H1 (cell line): ENCODE results near the gene CDC14B. TPM values are rescaled to one million over a fixed set of nuclear protein-coding genes. Genes with fewer than 3 reads are reported as not detected.

ENCODE experiments used
- CTCF ChIA-PET: fragments of 300-600 bp; sonication (Branson Sonifier 250); formaldehyde crosslinking; loops from one replicate; lab custom pipeline; 2021; ENCODE audit not compliant: partially characterized antibody; lab: Charles Lee
- POLR2A ChIA-PET: fragments of 300-600 bp; sonication (Branson Sonifier 250); formaldehyde crosslinking; loops from one replicate; lab custom pipeline; 2021; ENCODE audit warnings: inconsistent platforms; ENCODE audit not compliant: partially characterized antibody; lab: Charles Lee
- DNase-seq, 2 experiments: peaks; one replicate each; pipeline versions ENCODE4 v3.0.0 to v3.0.0-alpha.2; 2010 to 2022; ENCODE audit warnings: low spot score in 2 of 2, low read depth in 1 of 2, mixed read lengths in 1 of 2
- FAIRE-seq: peaks from 2 replicates; lab custom pipeline; 2011; peaks lifted over from hg19 to GRCh38; lab: Jason Lieb, UNC
- H2AFZ ChIP-seq: 2 replicates; pipeline ENCODE4 v1.8.1; 2012; ENCODE audit warnings: low read length, inconsistent platforms
- H2AK5ac ChIP-seq: 2 replicates; pipeline ENCODE4 v1.6.1; 2013; ENCODE audit warnings: low read depth, low read length
- H2BK120ac ChIP-seq: replicated peaks from 2 replicates; pipeline ENCODE3; 2013; ENCODE audit warnings: low read depth, low read length, inconsistent platforms
- H2BK12ac ChIP-seq: 2 replicates; pipeline ENCODE4 v1.6.1; 2013; ENCODE audit warnings: low read depth, low read length
- H2BK15ac ChIP-seq: 2 replicates; pipeline ENCODE4 v1.6.1; 2013; ENCODE audit warnings: low read length
- H2BK20ac ChIP-seq: 2 replicates; pipeline ENCODE4 v1.6.1; 2013; ENCODE audit warnings: low read length
- H2BK5ac ChIP-seq: 2 replicates; pipeline ENCODE4 v1.6.1; 2013; ENCODE audit warnings: low read depth, low read length
- H3K14ac ChIP-seq: 2 replicates; pipeline ENCODE4 v1.6.1; 2013; ENCODE audit warnings: inconsistent platforms; ENCODE audit not compliant: insufficient read length
- H3K18ac ChIP-seq: 2 replicates; pipeline ENCODE4 v1.6.1; 2013; ENCODE audit warnings: low read length; ENCODE audit errors: extremely low read depth
- H3K23ac ChIP-seq: 2 replicates; pipeline ENCODE4 v1.6.1; 2013; ENCODE audit warnings: inconsistent platforms; ENCODE audit not compliant: insufficient read length
- H3K23me2 ChIP-seq: 2 replicates; pipeline ENCODE4 v1.6.1; 2013; ENCODE audit warnings: low read depth, low read length
- H3K27ac ChIP-seq: 2 replicates; pipeline ENCODE4 v1.6.1; 2011; ENCODE audit warnings: low read depth, low read length, inconsistent platforms
- H3K27me3 ChIP-seq, 4 experiments: replicated peaks in 1 of 4; 1 replicate in 1 of 4; 2 replicates in 3 of 4; pipeline versions ENCODE4 v1.6.1 to v1.8.1; 2011 to 2013; ENCODE audit warnings: low read length in 3 of 4, mild to moderate bottlenecking in 3 of 4, inconsistent platforms in 2 of 4, mixed read lengths in 2 of 4, moderate library complexity in 1 of 4; ENCODE audit not compliant: control insufficient read depth in 3 of 4, insufficient read depth in 3 of 4; ENCODE audit errors: extremely low read depth in 1 of 4
- H3K36me3 ChIP-seq, 4 experiments: 2 replicates each; pipeline versions ENCODE4 v1.6.1 to v1.8.1; 2011 to 2013; ENCODE audit warnings: mild to moderate bottlenecking in 4 of 4, low read length in 3 of 4, moderate library complexity in 2 of 4, control low read depth in 1 of 4, inconsistent platforms in 1 of 4; ENCODE audit not compliant: insufficient read depth in 4 of 4, control insufficient read depth in 2 of 4
- H3K4ac ChIP-seq: replicated peaks from 2 replicates; pipeline ENCODE3; 2013; ENCODE audit warnings: low read length, low read depth, mixed read lengths, inconsistent platforms; ENCODE audit not compliant: insufficient read length
- H3K4me1 ChIP-seq, 4 experiments: replicated peaks in 1 of 4; 1 replicate in 1 of 4; 2 replicates in 3 of 4; pipeline versions ENCODE4 v1.6.1 to v1.8.1; 2011 to 2013; ENCODE audit warnings: low read length in 3 of 4, inconsistent platforms in 2 of 4, mixed read lengths in 1 of 4; ENCODE audit not compliant: insufficient read depth in 4 of 4, control insufficient read depth in 3 of 4
- H3K4me2 ChIP-seq, 2 experiments: 2 replicates each; pipeline versions ENCODE4 v1.6.1 to v1.8.1; 2011 to 2013; ENCODE audit warnings: low read depth in 2 of 2, low read length in 2 of 2, control low read depth in 1 of 2, inconsistent platforms in 1 of 2, mild to moderate bottlenecking in 1 of 2; ENCODE audit not compliant: insufficient read depth in 1 of 2
- H3K4me3 ChIP-seq, 4 experiments: fragments of 200-600, 300-600 bp in 1 of 4; sonication (generic), shearing (Covaris generic), sonication (Bioruptor Twin) in 1 of 4; 2 replicates each; pipeline versions ENCODE4 v1.5.1 to v1.8.1; 2011 to 2016; ENCODE audit warnings: low read length in 4 of 4, low read depth in 3 of 4, control low read depth in 2 of 4, inconsistent platforms in 2 of 4, mild to moderate bottlenecking in 2 of 4, mixed read lengths in 1 of 4, moderate library complexity in 1 of 4; ENCODE audit not compliant: insufficient read depth in 2 of 4; ENCODE audit errors: extremely low read depth in 1 of 4
- H3K56ac ChIP-seq: replicated peaks from 2 replicates; pipeline ENCODE3; 2013; ENCODE audit warnings: low read depth, mild to moderate bottlenecking, mixed read lengths, low read length, inconsistent platforms; ENCODE audit not compliant: insufficient read length
- H3K79me1 ChIP-seq: 2 replicates; pipeline ENCODE4 v1.6.1; 2013; ENCODE audit warnings: low read depth, low read length, control low read depth
- H3K79me2 ChIP-seq, 2 experiments: 2 replicates each; pipeline versions ENCODE4 v1.6.1 to v1.8.1; 2012 to 2013; ENCODE audit warnings: low read length in 2 of 2, mild to moderate bottlenecking in 2 of 2, inconsistent platforms in 1 of 2; ENCODE audit not compliant: insufficient read depth in 2 of 2, control insufficient read depth in 1 of 2
- H3K9ac ChIP-seq, 4 experiments: replicated peaks in 1 of 4; 1 replicate in 1 of 4; 2 replicates in 3 of 4; pipeline versions ENCODE4 v1.6.1 to v1.8.1; 2011 to 2013; ENCODE audit warnings: low read depth in 3 of 4, low read length in 3 of 4, control low read depth in 2 of 4, mild to moderate bottlenecking in 2 of 4, moderate library complexity in 2 of 4, inconsistent platforms in 1 of 4; ENCODE audit errors: extremely low read depth in 1 of 4
- H3K9me3 ChIP-seq, 2 experiments: 2 replicates each; pipeline versions ENCODE4 v1.6.1 to v1.8.1; 2012 to 2013; ENCODE audit warnings: mild to moderate bottlenecking in 2 of 2, moderate library complexity in 2 of 2, control low read depth in 1 of 2, inconsistent platforms in 1 of 2, low read depth in 1 of 2, low read length in 1 of 2, mixed read lengths in 1 of 2; ENCODE audit not compliant: insufficient read depth in 2 of 2
- H4K20me1 ChIP-seq, 2 experiments: replicated peaks in 1 of 2; 2 replicates each; pipeline versions ENCODE3 to v1.8.1; 2011 to 2013; ENCODE audit warnings: inconsistent platforms in 2 of 2, low read length in 2 of 2, mild to moderate bottlenecking in 1 of 2; ENCODE audit not compliant: insufficient read depth in 2 of 2, control insufficient read depth in 1 of 2
- H4K5ac ChIP-seq: 2 replicates; pipeline ENCODE4 v1.6.1; 2013; ENCODE audit warnings: low read length, low read depth, mixed read lengths, inconsistent platforms; ENCODE audit not compliant: insufficient read length
- H4K8ac ChIP-seq: 2 replicates; pipeline ENCODE4 v1.8.0; 2013; ENCODE audit warnings: mild to moderate bottlenecking, moderate library complexity, low read length, inconsistent platforms; ENCODE audit not compliant: insufficient read depth; ENCODE audit errors: extremely low read depth
- H4K91ac ChIP-seq: replicated peaks from 2 replicates; pipeline ENCODE3; 2013; ENCODE audit warnings: low read length, mixed read lengths, inconsistent platforms; ENCODE audit not compliant: insufficient read length
- ASH2L ChIP-seq: fragments of 200-600, 300-600 bp; sonication (generic); IDR thresholded peaks from one replicate; pipeline ENCODE4 v1.7.1; 2017; ENCODE audit warnings: low read length
- CTCF ChIP-seq, 3 experiments: IDR thresholded peaks; 1 replicate in 2 of 3; 2 replicates in 1 of 3; pipeline versions ENCODE4 v1.5.1 to v1.6.1; 2011; ENCODE audit warnings: low read length in 3 of 3, mild to moderate bottlenecking in 3 of 3, inconsistent platforms in 2 of 3, low read depth in 1 of 3, moderate library complexity in 1 of 3; ENCODE audit not compliant: insufficient read depth in 1 of 3; ENCODE audit errors: control extremely low read depth in 1 of 3
- EGR1 ChIP-seq: IDR thresholded peaks from 2 replicates; pipeline ENCODE4 v1.6.1; 2011; ENCODE audit warnings: low read depth, low read length, borderline replicate concordance
- SUZ12 ChIP-seq: fragments of 200-600 bp; sonication (generic); IDR thresholded peaks from 2 replicates; pipeline ENCODE4 v1.6.1; 2012; ENCODE audit warnings: mild to moderate bottlenecking, inconsistent platforms, low read length, moderate library complexity, mixed read lengths
- USF2 ChIP-seq: IDR thresholded peaks from 2 replicates; pipeline ENCODE4 v1.6.1; 2011; ENCODE audit warnings: low read length, improper control_type of control experiment
- WGBS, 2 experiments: shearing (Covaris generic) in 1 of 2; methylation state at CpG; one replicate each; pipeline versions ENCODE4 v1.1.6 to v1.1.7; 2013 to 2015; ENCODE audit warnings: low lambda C conversion rate in 2 of 2, mixed read lengths in 2 of 2, inconsistent platforms in 1 of 2, low coverage in 1 of 2, missing lambda C conversion rate in 1 of 2; ENCODE audit not compliant: insufficient replicate concordance in 2 of 2, insufficient coverage in 1 of 2, insufficient read length in 1 of 2; ENCODE audit errors: extremely low coverage in 1 of 2, missing lambda C conversion rate in 1 of 2; 5-methylcytosine and 5-hydroxymethylcytosine counted together
- polyA plus RNA-seq, 7 experiments: library from polyadenylated mRNA; depleted of rRNA in 3 of 7; stranded (reverse) in 5 of 7; unstranded in 2 of 7; fragments of >200 nt in 5 of 7; fragments of 200-250 nt in 2 of 7; gene quantifications; 1 replicate in 5 of 7; 2 replicates in 1 of 7; 4 replicates in 1 of 7; pipeline versions ENCODE4 v1.2.1 to v1.2.3, GENCODE V29; 2011 to 2013; ENCODE audit warnings: missing spikeins in 2 of 7, mixed read lengths in 2 of 7
- total RNA-seq: library from RNA; stranded (reverse); fragmentation: NEBNext Ultra II Directional; extraction: Animal tissue kit (Norgen Biotek cat#: 25700); gene quantifications from 2 replicates; pipeline ENCODE4 v1.2.1, GENCODE V29; 2021

Gene CDC14B
- total and polyA plus RNA-seq, 2 of the 8 experiments (the other 6 are each of a cell fraction or from before 2014, with no cell fraction given) = 17.2 to 44.6 TPM

DNA sequence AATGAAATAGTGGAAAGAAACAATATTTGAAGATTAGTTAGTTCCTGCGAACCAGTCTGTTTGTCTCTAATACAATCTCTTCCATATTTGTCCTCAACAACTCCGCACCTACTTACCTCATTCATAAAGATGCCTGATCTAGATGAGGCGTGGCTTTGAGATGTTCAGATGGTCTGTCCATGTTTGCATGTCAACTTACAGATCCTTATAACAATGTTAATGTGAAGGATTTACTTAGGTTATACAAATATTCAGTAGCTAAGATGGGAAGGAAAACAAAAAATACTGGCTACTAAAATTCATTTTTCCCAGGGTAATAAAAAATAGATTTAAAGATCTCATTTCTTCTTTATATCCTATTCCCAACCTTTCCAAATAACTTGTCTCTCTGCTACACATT is 8.3 kb downstream of the CDC14B start:
- DNase-seq (no peak), FAIRE-seq (no peak)
- Histone ChIP-seq H2BK20ac (no peak overlapping the region), H3K14ac (no peak overlapping the region), H4K91ac (no peak overlapping the region), H3K4me1 (peaks cover 5 to 14% (median 6%) of the 10 kb centered on the region in 4 experiments), H2BK120ac (no peak overlapping the region), H3K36me3 (no peaks in the 10 kb centered on the region), H4K20me1 (peaks cover 4 to 11% of the 10 kb centered on the region in 2 experiments), H2AK5ac (no peak overlapping the region), H3K9me3 (no peaks in the 10 kb centered on the region), H3K23me2 (no peaks in the 10 kb centered on the region; the same call in 1 of the 2 replicates), H3K27ac (no peak overlapping the region), H2BK12ac (no peak overlapping the region), H2BK15ac (no peak overlapping the region), H4K5ac (no peak overlapping the region), H3K4ac (no peak overlapping the region), H3K18ac (no peak overlapping the region), H3K79me2 (peaks cover 0 to 84% of the 10 kb centered on the region in 2 experiments; a peak in 2 of 4 replicates), H3K56ac (no peak overlapping the region), H2AFZ (no peak overlapping the region), H3K23ac (no peak overlapping the region), H2BK5ac (no peak overlapping the region), H3K4me3 (no peak overlapping the region), H3K79me1 (peaks cover 8% of the 10 kb centered on the region; the same call in 1 of the 2 replicates), H3K27me3 (no peaks in the 10 kb centered on the region), H3K4me2 (no peak overlapping the region), H4K8ac (no peak overlapping the region), H3K9ac (no peak overlapping the region)
- no peak for TF ChIP-seq CTCF (IDR thresholded peaks at IDR 0.05; ENCODE audit: control extremely low read depth in 1 of 3, insufficient read depth in 1 of 3, low read depth in 1 of 3, low read length in 3 of 3)
- no peak for TF ChIP-seq USF2
- no peak for TF ChIP-seq ASH2L
- no peak for TF ChIP-seq SUZ12
- TF ChIP-seq EGR1 = no peak
- ChIA-PET POLR2A (no interaction called here), CTCF (interaction anchor here (1.1 to 2.2 kb wide), 4 partner anchors 8 to 285 kb away, joined by 3 to 10 read pairs (median 5); partner anchors contain the start of gene CDC14B)
- 88% methylated on average over 3 of the region's 3 CpGs; no CpG with 5 or more reads in 1 of the 2 experiments for WGBS, 2 experiments
